ENCODE data around the gene PLD2. TPM values are rescaled to one million over a fixed set of nuclear protein-coding genes. Genes with fewer than 3 reads are reported as not detected.
A peak's percentile ranks its signal among the peaks of the same experiment; 100 is the strongest.

Gene PLD2
- total RNA-seq, 1 donor from 2014 or later: 81.0 TPM

- H3K27me3 Mint-ChIP-seq: no peaks in the 10 kb centered on the region
- H3K9me3 Mint-ChIP-seq (ENCODE audit: low read depth): no peaks in the 10 kb centered on the region
- H3K36me3 Mint-ChIP-seq (ENCODE audit: insufficient read depth): peaks cover 11% of the 10 kb centered on the region
- no peak overlapping the region for H3K4me3 Mint-ChIP-seq (ENCODE audit: low read depth)
- DNase-seq (ENCODE audit: low spot score, unreplicated experiment): no peak
- H3K4me1 Mint-ChIP-seq (ENCODE audit: low read depth): peaks cover 17% of the 10 kb centered on the region
- peak overlapping the region; percentile 67 for H3K27ac Mint-ChIP-seq
- TF ChIP-seq CTCF (IDR thresholded peaks at IDR 0.05; ENCODE audit: unreplicated experiment): no peak
These were observed 51.3 kb downstream of the PLD2 start for GRCh38 chr17:4858068-4858881.

- H3K9me3 Mint-ChIP-seq (ENCODE audit: low read depth): no peaks in the 10 kb centered on the region
- peak overlapping the region; percentile 67 for H3K27ac Mint-ChIP-seq
These were observed 51.9 kb downstream of the PLD2 start for GRCh38 chr17:4858882-4859260.

GRCh38 chr17:4859816-4860625 is 53.1 kb downstream of the PLD2 start:
- no peak for DNase-seq (ENCODE audit: low spot score, unreplicated experiment)
- no peaks in the 10 kb centered on the region for H3K27me3 Mint-ChIP-seq
- TF ChIP-seq CTCF (IDR thresholded peaks at IDR 0.05; ENCODE audit: unreplicated experiment): no peak
- peaks cover 17% of the 10 kb centered on the region for H3K4me1 Mint-ChIP-seq (ENCODE audit: low read depth)
- H3K36me3 Mint-ChIP-seq (ENCODE audit: insufficient read depth): peaks cover 7% of the 10 kb centered on the region
- H3K4me3 Mint-ChIP-seq (ENCODE audit: low read depth): no peak overlapping the region
- no peaks in the 10 kb centered on the region for H3K9me3 Mint-ChIP-seq (ENCODE audit: low read depth)
- no peak overlapping the region for H3K27ac Mint-ChIP-seq

More at GRCh38 chr17:4858882-4859260, 51.9 kb downstream of the PLD2 start:
- no peak for DNase-seq (ENCODE audit: low spot score, unreplicated experiment)
- H3K4me1 Mint-ChIP-seq (ENCODE audit: low read depth): peaks cover 17% of the 10 kb centered on the region
- H3K4me3 Mint-ChIP-seq (ENCODE audit: low read depth): no peak overlapping the region
- TF ChIP-seq CTCF (IDR thresholded peaks at IDR 0.05; ENCODE audit: unreplicated experiment): no peak
- H3K36me3 Mint-ChIP-seq (ENCODE audit: insufficient read depth): peaks cover 11% of the 10 kb centered on the region
- no peaks in the 10 kb centered on the region for H3K27me3 Mint-ChIP-seq

- no peak overlapping the region for H3K4me3 Mint-ChIP-seq (ENCODE audit: low read depth)
- peaks cover 7% of the 10 kb centered on the region for H3K36me3 Mint-ChIP-seq (ENCODE audit: insufficient read depth)
- H3K9me3 Mint-ChIP-seq (ENCODE audit: low read depth): no peaks in the 10 kb centered on the region
- H3K27ac Mint-ChIP-seq: no peak overlapping the region
- no peak for TF ChIP-seq CTCF (IDR thresholded peaks at IDR 0.05; ENCODE audit: unreplicated experiment)
- H3K27me3 Mint-ChIP-seq: no peaks in the 10 kb centered on the region
- DNase-seq (ENCODE audit: low spot score, unreplicated experiment): no peak
- H3K4me1 Mint-ChIP-seq (ENCODE audit: low read depth): peaks cover 17% of the 10 kb centered on the region
These were observed 53.7 kb downstream of the PLD2 start for GRCh38 chr17:4860651-4861050.

GRCh38 chr17:4861052-4861451 is 54.1 kb downstream of the PLD2 start:
- DNase-seq (ENCODE audit: low spot score, unreplicated experiment): no peak
- TF ChIP-seq CTCF (IDR thresholded peaks at IDR 0.05; ENCODE audit: unreplicated experiment): no peak
- Mint-ChIP-seq H3K4me1 (ENCODE audit: low read depth) (peaks cover 17% of the 10 kb centered on the region), H3K27ac (no peak overlapping the region), H3K9me3 (ENCODE audit: low read depth) (no peaks in the 10 kb centered on the region), H3K4me3 (ENCODE audit: low read depth) (no peak overlapping the region), H3K36me3 (ENCODE audit: insufficient read depth) (peaks cover 7% of the 10 kb centered on the region), H3K27me3 (no peaks in the 10 kb centered on the region)

Data from progenitor cell of endocrine pancreas (in vitro differentiated cells).